IgD-negative memory B cell (primary cell): ENCODE data around the gene PIK3R5. TPM values are rescaled to one million over a fixed set of nuclear protein-coding genes. Genes with fewer than 3 reads are reported as not detected.

Experiments
- H3K27ac Mint-ChIP-seq, 3 donors: one replicate each; pipeline ENCODE4 v1.8.0; 2020 to 2022; ENCODE audit warnings: mild to moderate bottlenecking in 3 of 3, mixed read lengths in 3 of 3, moderate library complexity in 1 of 3
- H3K27me3 Mint-ChIP-seq: one replicate; pipeline ENCODE4 v1.8.0; 2021; ENCODE audit warnings: mixed read lengths
- H3K36me3 Mint-ChIP-seq: one replicate; pipeline ENCODE4 v1.8.0; 2020; ENCODE audit warnings: mild to moderate bottlenecking, mixed read lengths
- H3K4me1 Mint-ChIP-seq, 3 donors: one replicate each; pipeline ENCODE4 v1.8.0; 2020 to 2022; ENCODE audit warnings: mixed read lengths in 3 of 3, mild to moderate bottlenecking in 1 of 3
- H3K4me3 Mint-ChIP-seq, 4 donors: one replicate each; pipeline ENCODE4 v1.8.0; 2020 to 2022; ENCODE audit warnings: mild to moderate bottlenecking in 4 of 4, mixed read lengths in 4 of 4, moderate library complexity in 3 of 4
- H3K9me3 Mint-ChIP-seq, 3 donors: one replicate each; pipeline ENCODE4 v1.8.0; 2020 to 2021; ENCODE audit warnings: mixed read lengths in 3 of 3, mild to moderate bottlenecking in 1 of 3
- polyA plus RNA-seq: library from polyadenylated mRNA; unstranded; fragments of 300-500 nt; fragmentation: Illumina TruSeq; gene quantifications from one replicate; pipeline ENCODE4 v1.2.3, GENCODE V29; 2021

The PIK3R5 gene
- polyA plus RNA-seq: 30.7 TPM

- Mint-ChIP-seq H3K4me1 (peaks cover 35 to 47% (median 43%) of the 10 kb centered on the region in 3 donors), H3K27ac (peak within 1 kb of the TSS; percentile 66 to 95 (median 89)), H3K4me3 (peak within 1 kb of the TSS; percentile 85 to 99 (median 98)), H3K36me3 (peaks cover 16% of the 10 kb centered on the region), H3K27me3 (no peaks in the 10 kb centered on the region), H3K9me3 (peaks cover 8 to 19% (median 8%) of the 10 kb centered on the region in 3 donors)
These were observed at the start of gene PIK3R5 for GRCh38 chr17:8965394-8966168. Gene PIK3R5, minus strand, starts transcription at chr17:8965707. Its CDS starts 54,213 bp downstream, at chr17:8911494.

- Mint-ChIP-seq H3K4me3 (no peak overlapping the region), H3K27me3 (peaks cover 42% of the 10 kb centered on the region), H3K27ac (no peak overlapping the region), H3K4me1 (peaks cover 0 to 1% (median 0%) of the 10 kb centered on the region in 3 donors), H3K36me3 (no peaks in the 10 kb centered on the region), H3K9me3 (peaks cover 0 to 3% (median 0%) of the 10 kb centered on the region in 3 donors)
These were observed 45.5 kb upstream of the PIK3R5 start for GRCh38 chr17:9011001-9011400.

GRCh38 chr17:9009737-9010136, 44.2 kb upstream of the PIK3R5 start:
- Mint-ChIP-seq H3K9me3 (no peaks in the 10 kb centered on the region), H3K27me3 (peaks cover 49% of the 10 kb centered on the region), H3K27ac (no peak overlapping the region), H3K4me3 (no peak overlapping the region), H3K4me1 (peaks cover 0 to 4% (median 0%) of the 10 kb centered on the region in 3 donors), H3K36me3 (peaks cover 1% of the 10 kb centered on the region)

GRCh38 chr17:9009096-9009495, 43.6 kb upstream of the PIK3R5 start:
- peaks cover 1% of the 10 kb centered on the region for H3K36me3 Mint-ChIP-seq
- H3K9me3 Mint-ChIP-seq: no peaks in the 10 kb centered on the region
- no peak overlapping the region for H3K4me3 Mint-ChIP-seq
- H3K27me3 Mint-ChIP-seq: peaks cover 50% of the 10 kb centered on the region
- H3K27ac Mint-ChIP-seq: peak overlapping the region in 1 of 3 donors; percentile 24
- H3K4me1 Mint-ChIP-seq: peaks cover 0 to 4% (median 0%) of the 10 kb centered on the region in 3 donors

- H3K9me3 Mint-ChIP-seq: no peaks in the 10 kb centered on the region
- no peak overlapping the region for H3K27ac Mint-ChIP-seq
- peaks cover 51% of the 10 kb centered on the region for H3K27me3 Mint-ChIP-seq
- no peak overlapping the region for H3K4me3 Mint-ChIP-seq
- H3K4me1 Mint-ChIP-seq: peaks cover 4 to 10% (median 5%) of the 10 kb centered on the region in 3 donors
- H3K36me3 Mint-ChIP-seq: peaks cover 1% of the 10 kb centered on the region
These were observed 41.7 kb upstream of the PIK3R5 start for GRCh38 chr17:9007052-9007714.

- H3K4me3 Mint-ChIP-seq: no peak overlapping the region
These were observed 40.8 kb upstream of the PIK3R5 start for GRCh38 chr17:9006175-9006767.

GRCh38 chr17:9004961-9005285, 39.4 kb upstream of the PIK3R5 start:
- Mint-ChIP-seq H3K9me3 (no peaks in the 10 kb centered on the region), H3K36me3 (peaks cover 1% of the 10 kb centered on the region), H3K4me3 (peak overlapping the region in 2 of 4 donors; percentile 15 to 65), H3K27me3 (peaks cover 51% of the 10 kb centered on the region), H3K4me1 (peaks cover 13 to 16% (median 14%) of the 10 kb centered on the region in 3 donors), H3K27ac (peak overlapping the region in 1 of 3 donors; percentile 12)

More at GRCh38 chr17:9006175-9006767, 40.8 kb upstream of the PIK3R5 start:
- Mint-ChIP-seq H3K27ac (no peak overlapping the region), H3K4me1 (peaks cover 11 to 14% (median 12%) of the 10 kb centered on the region in 3 donors), H3K36me3 (peaks cover 1% of the 10 kb centered on the region), H3K9me3 (no peaks in the 10 kb centered on the region), H3K27me3 (peaks cover 51% of the 10 kb centered on the region)

- peak overlapping the region in 3 of 4 donors; percentile 16 to 65 (median 32) for H3K4me3 Mint-ChIP-seq
These were observed 38.8 kb upstream of the PIK3R5 start for GRCh38 chr17:9004132-9004960.

GRCh38 chr17:9003355-9004131, 38.0 kb upstream of the PIK3R5 start:
- H3K36me3 Mint-ChIP-seq: peaks cover 1% of the 10 kb centered on the region
- peak overlapping the region in 3 of 4 donors; percentile 58 to 77 (median 67) for H3K4me3 Mint-ChIP-seq
- peaks cover 13 to 16% (median 13%) of the 10 kb centered on the region in 3 donors for H3K4me1 Mint-ChIP-seq
- H3K9me3 Mint-ChIP-seq: no peaks in the 10 kb centered on the region
- peaks cover 40% of the 10 kb centered on the region for H3K27me3 Mint-ChIP-seq
- H3K27ac Mint-ChIP-seq: no peak overlapping the region

More at GRCh38 chr17:9004132-9004960, 38.8 kb upstream of the PIK3R5 start:
- Mint-ChIP-seq H3K27me3 (peaks cover 46% of the 10 kb centered on the region), H3K36me3 (peaks cover 1% of the 10 kb centered on the region), H3K27ac (peak overlapping the region in 1 of 3 donors; percentile 12), H3K9me3 (no peaks in the 10 kb centered on the region), H3K4me1 (peaks cover 13 to 16% (median 13%) of the 10 kb centered on the region in 3 donors)

GRCh38 chr17:9002606-9003354, 37.3 kb upstream of the PIK3R5 start:
- Mint-ChIP-seq H3K4me1 (peaks cover 13 to 16% (median 16%) of the 10 kb centered on the region in 3 donors), H3K36me3 (peaks cover 1% of the 10 kb centered on the region), H3K27ac (peak overlapping the region in 1 of 3 donors; percentile 64), H3K4me3 (peak overlapping the region; percentile 65 to 78 (median 69)), H3K27me3 (peaks cover 37% of the 10 kb centered on the region), H3K9me3 (no peaks in the 10 kb centered on the region)

GRCh38 chr17:9002227-9002605, 36.7 kb upstream of the PIK3R5 start:
- no peak overlapping the region for H3K27ac Mint-ChIP-seq
- H3K27me3 Mint-ChIP-seq: peaks cover 37% of the 10 kb centered on the region

GRCh38 chr17:9001559-9001958, 36.1 kb upstream of the PIK3R5 start:
- Mint-ChIP-seq H3K27me3 (peaks cover 34% of the 10 kb centered on the region), H3K4me3 (peak overlapping the region in 2 of 4 donors; percentile 31 to 32), H3K9me3 (no peaks in the 10 kb centered on the region), H3K27ac (no peak overlapping the region), H3K4me1 (peaks cover 13 to 16% (median 16%) of the 10 kb centered on the region in 3 donors), H3K36me3 (peaks cover 1% of the 10 kb centered on the region)

More at GRCh38 chr17:9002227-9002605, 36.7 kb upstream of the PIK3R5 start:
- H3K36me3 Mint-ChIP-seq: peaks cover 1% of the 10 kb centered on the region
- no peaks in the 10 kb centered on the region for H3K9me3 Mint-ChIP-seq
- peaks cover 13 to 16% (median 16%) of the 10 kb centered on the region in 3 donors for H3K4me1 Mint-ChIP-seq
- peak overlapping the region; percentile 65 to 78 (median 69) for H3K4me3 Mint-ChIP-seq

- no peak overlapping the region for H3K4me3 Mint-ChIP-seq
- no peaks in the 10 kb centered on the region for H3K36me3 Mint-ChIP-seq
- peak overlapping the region in 1 of 3 donors; percentile 40 for H3K27ac Mint-ChIP-seq
- peaks cover 11% of the 10 kb centered on the region for H3K27me3 Mint-ChIP-seq
- H3K4me1 Mint-ChIP-seq: peaks cover 12 to 20% (median 16%) of the 10 kb centered on the region in 3 donors
- no peaks in the 10 kb centered on the region for H3K9me3 Mint-ChIP-seq
These were observed 32.6 kb upstream of the PIK3R5 start for GRCh38 chr17:8997994-8998628.
